ENCODE measurements around the gene INTS12. TPM values are rescaled to one million over a fixed set of nuclear protein-coding genes. Genes with fewer than 3 reads are reported as not detected.

Gene INTS12
- total RNA-seq, 3 donors from 2014 or later, result 20.6 to 30.0 (median 29.5) TPM

DNA sequence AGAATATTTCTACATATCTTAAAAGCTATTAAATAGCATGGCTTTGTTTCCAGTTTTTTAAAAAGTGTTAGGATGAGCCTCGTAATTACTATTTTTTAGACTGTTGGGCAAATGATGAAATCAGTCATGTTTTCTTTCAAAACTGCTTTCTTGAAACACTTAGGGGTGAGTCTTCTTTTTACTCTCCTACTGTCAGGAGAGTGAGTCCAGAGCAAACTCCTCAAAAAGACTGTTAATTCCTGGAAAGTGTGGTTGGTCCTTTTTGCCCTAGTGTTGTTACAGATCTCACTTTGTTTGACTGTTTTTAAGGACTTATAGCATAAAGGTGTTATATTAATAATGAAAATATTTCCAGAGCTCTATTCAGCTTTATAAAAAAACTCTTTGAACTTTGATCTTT lies 6.4 kb upstream of the INTS12 start:
- no peaks in the 10 kb centered on the region for H3K9me3 ChIP-seq
- no peak for DNase-seq (ENCODE audit: low spot score in 2 of 2)
- no peak overlapping the region for H3K27ac ChIP-seq
- no peaks in the 10 kb centered on the region for H3K27me3 ChIP-seq
- H3K36me3 ChIP-seq, result peaks cover under 1% of the 10 kb centered on the region
- TF ChIP-seq POLR2AphosphoS5 (IDR thresholded peaks at IDR 0.05), result no peak
- TF ChIP-seq POLR2A (IDR thresholded peaks at IDR 0.05), result no peak
- TF ChIP-seq, protein P1, sequence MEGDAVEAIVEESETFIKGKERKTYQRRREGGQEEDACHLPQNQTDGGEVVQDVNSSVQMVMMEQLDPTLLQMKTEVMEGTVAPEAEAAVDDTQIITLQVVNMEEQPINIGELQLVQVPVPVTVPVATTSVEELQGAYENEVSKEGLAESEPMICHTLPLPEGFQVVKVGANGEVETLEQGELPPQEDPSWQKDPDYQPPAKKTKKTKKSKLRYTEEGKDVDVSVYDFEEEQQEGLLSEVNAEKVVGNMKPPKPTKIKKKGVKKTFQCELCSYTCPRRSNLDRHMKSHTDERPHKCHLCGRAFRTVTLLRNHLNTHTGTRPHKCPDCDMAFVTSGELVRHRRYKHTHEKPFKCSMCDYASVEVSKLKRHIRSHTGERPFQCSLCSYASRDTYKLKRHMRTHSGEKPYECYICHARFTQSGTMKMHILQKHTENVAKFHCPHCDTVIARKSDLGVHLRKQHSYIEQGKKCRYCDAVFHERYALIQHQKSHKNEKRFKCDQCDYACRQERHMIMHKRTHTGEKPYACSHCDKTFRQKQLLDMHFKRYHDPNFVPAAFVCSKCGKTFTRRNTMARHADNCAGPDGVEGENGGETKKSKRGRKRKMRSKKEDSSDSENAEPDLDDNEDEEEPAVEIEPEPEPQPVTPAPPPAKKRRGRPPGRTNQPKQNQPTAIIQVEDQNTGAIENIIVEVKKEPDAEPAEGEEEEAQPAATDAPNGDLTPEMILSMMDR (IDR thresholded peaks at IDR 0.05), result no peak
- intact Hi-C loops (cut with DNase I; ENCODE audit: low total_unique reads), result no loop called here
- no peaks in the 10 kb centered on the region for H3K4me1 ChIP-seq
- no peak overlapping the region for H3K4me3 ChIP-seq

DNA sequence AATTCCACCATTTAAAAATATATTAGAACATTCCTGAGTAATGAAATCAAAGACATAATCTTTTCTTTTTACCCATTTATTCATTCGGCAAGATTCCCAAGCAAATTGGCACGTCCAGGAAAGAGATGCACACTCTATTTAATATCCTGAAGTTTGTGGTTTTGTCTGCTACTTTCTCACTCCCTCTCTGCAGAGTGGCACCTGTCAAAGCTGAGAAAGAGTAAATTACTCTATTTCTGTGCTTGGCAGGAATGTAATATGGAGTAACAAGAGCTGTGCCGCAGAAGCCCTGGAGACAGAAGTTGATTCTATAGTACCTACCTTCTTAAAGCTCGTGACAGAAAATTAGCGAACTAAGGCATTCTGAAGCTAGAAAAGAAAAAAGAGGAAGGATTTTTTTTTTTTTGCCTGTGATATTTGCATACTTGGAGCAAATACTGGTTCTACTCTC lies 5.6 kb upstream of the INTS12 start:
- TF ChIP-seq POLR2A (IDR thresholded peaks at IDR 0.05), result no peak
- no peak for TF ChIP-seq POLR2AphosphoS5 (IDR thresholded peaks at IDR 0.05)
- Histone ChIP-seq H3K9me3 (no peaks in the 10 kb centered on the region), H3K27me3 (no peaks in the 10 kb centered on the region), H3K27ac (peak overlapping the region in 1 of 2 donors; percentile 12), H3K4me3 (peak overlapping the region in 2 of 3 donors; percentile 6 to 29), H3K36me3 (no peaks in the 10 kb centered on the region), H3K4me1 (no peaks in the 10 kb centered on the region)
- DNase-seq (ENCODE audit: low spot score in 2 of 2), result no peak
- intact Hi-C loops (cut with DNase I; ENCODE audit: low total_unique reads), result no loop called here

- Histone ChIP-seq H3K9me3 (no peaks in the 10 kb centered on the region), H3K27ac (no peak overlapping the region), H3K4me3 (no peak overlapping the region), H3K4me1 (no peaks in the 10 kb centered on the region), H3K27me3 (no peaks in the 10 kb centered on the region), H3K36me3 (no peaks in the 10 kb centered on the region)
- intact Hi-C loops (cut with DNase I; ENCODE audit: low total_unique reads), result no loop called here
- DNase-seq (ENCODE audit: low spot score in 2 of 2), result no peak
- TF ChIP-seq POLR2A (IDR thresholded peaks at IDR 0.05) (no peak), POLR2AphosphoS5 (IDR thresholded peaks at IDR 0.05) (no peak)
- TF ChIP-seq, protein P1 (IDR thresholded peaks at IDR 0.05), result no peak
Observed at GRCh38 chr4:105712766-105713165, 4.3 kb upstream of the INTS12 start.

DNA sequence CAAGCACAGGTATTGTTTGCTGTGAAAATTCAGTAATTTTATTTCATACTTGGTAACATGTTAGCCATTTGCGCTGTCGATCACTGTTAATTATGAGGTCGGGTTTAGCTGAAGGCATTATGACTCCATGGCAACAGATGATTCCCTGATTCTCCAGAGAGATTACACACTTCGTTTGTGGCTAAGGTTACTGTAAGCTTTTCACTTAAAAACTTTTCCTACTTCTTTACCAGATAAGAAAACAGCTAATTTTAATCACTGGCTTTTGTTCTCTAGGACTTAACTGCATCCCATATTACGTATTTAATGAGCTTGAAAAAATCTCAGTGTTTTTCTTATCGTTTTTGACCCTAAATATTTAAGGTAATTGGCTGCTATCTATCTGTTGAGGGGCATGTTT lies 2.2 kb upstream of the INTS12 start:
- H3K4me3 ChIP-seq, result no peak overlapping the region
- no peak overlapping the region for H3K27ac ChIP-seq
- H3K4me1 ChIP-seq, result peaks cover 0 to 5% of the 10 kb centered on the region in 2 donors
- intact Hi-C loops (cut with DNase I; ENCODE audit: low total_unique reads), result no loop called here
- H3K36me3 ChIP-seq, result no peaks in the 10 kb centered on the region
- TF ChIP-seq POLR2AphosphoS5 (IDR thresholded peaks at IDR 0.05) (no peak), POLR2A (IDR thresholded peaks at IDR 0.05) (no peak)
- TF ChIP-seq, protein P1 (IDR thresholded peaks at IDR 0.05), result no peak
- no peaks in the 10 kb centered on the region for H3K9me3 ChIP-seq
- H3K27me3 ChIP-seq, result no peaks in the 10 kb centered on the region
- DNase-seq (ENCODE audit: low spot score in 2 of 2), result no peak

- H3K27ac ChIP-seq, result no peak overlapping the region
- H3K27me3 ChIP-seq, result no peaks in the 10 kb centered on the region
- H3K4me3 ChIP-seq, result no peak overlapping the region
- no peaks in the 10 kb centered on the region for H3K36me3 ChIP-seq
- TF ChIP-seq POLR2A (IDR thresholded peaks at IDR 0.05) (no peak), POLR2AphosphoS5 (IDR thresholded peaks at IDR 0.05) (no peak)
- TF ChIP-seq, protein P1 (IDR thresholded peaks at IDR 0.05), result no peak
- no peak for DNase-seq (ENCODE audit: low spot score in 2 of 2)
- no peaks in the 10 kb centered on the region for H3K9me3 ChIP-seq
- H3K4me1 ChIP-seq, result peaks cover 0 to 5% of the 10 kb centered on the region in 2 donors
- intact Hi-C loops (cut with DNase I; ENCODE audit: low total_unique reads), result no loop called here
Observed at GRCh38 chr4:105710012-105710600, 1.6 kb upstream of the INTS12 start.
